Measurements from ENCODE around the gene SPG11. TPM values are rescaled to one million over a fixed set of nuclear protein-coding genes. Genes with fewer than 3 reads are reported as not detected.
A peak's percentile ranks its signal among the peaks of the same experiment; 100 is the strongest.

Gene SPG11
- total and polyA plus RNA-seq, 9 of the 15 experiments (the other 6 are each of a cell fraction or from before 2014, with no cell fraction given), result 23.3 to 71.2 (median 45.6) TPM

- TF ChIP-seq, protein P1, sequence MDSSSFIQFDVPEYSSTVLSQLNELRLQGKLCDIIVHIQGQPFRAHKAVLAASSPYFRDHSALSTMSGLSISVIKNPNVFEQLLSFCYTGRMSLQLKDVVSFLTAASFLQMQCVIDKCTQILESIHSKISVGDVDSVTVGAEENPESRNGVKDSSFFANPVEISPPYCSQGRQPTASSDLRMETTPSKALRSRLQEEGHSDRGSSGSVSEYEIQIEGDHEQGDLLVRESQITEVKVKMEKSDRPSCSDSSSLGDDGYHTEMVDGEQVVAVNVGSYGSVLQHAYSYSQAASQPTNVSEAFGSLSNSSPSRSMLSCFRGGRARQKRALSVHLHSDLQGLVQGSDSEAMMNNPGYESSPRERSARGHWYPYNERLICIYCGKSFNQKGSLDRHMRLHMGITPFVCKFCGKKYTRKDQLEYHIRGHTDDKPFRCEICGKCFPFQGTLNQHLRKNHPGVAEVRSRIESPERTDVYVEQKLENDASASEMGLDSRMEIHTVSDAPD (CRISPR knock-in tag; IDR thresholded peaks at IDR 0.05), result peak; percentile 51; the same call in 1 of the 2 replicates
- TF ChIP-seq ARID4B (CRISPR knock-in tag; IDR thresholded peaks at IDR 0.05) (peak; percentile 95), ELF4 (CRISPR knock-in tag; IDR thresholded peaks at IDR 0.05) (no peak), GATA2 (CRISPR knock-in tag; IDR thresholded peaks at IDR 0.05) (no peak), ZNF583 (CRISPR knock-in tag; IDR thresholded peaks at IDR 0.05) (peak; percentile 89), ZNF184 (CRISPR knock-in tag; IDR thresholded peaks at IDR 0.05) (no peak), ELF2 (CRISPR knock-in tag; IDR thresholded peaks at IDR 0.05) (peak; percentile 14; the same call in 1 of the 2 replicates), NR1H2 (CRISPR knock-in tag; IDR thresholded peaks at IDR 0.05) (no peak), ZNF79 (CRISPR knock-in tag; IDR thresholded peaks at IDR 0.05; ENCODE audit: low read depth) (no peak), MCM7 (IDR thresholded peaks at IDR 0.05) (no peak), KHSRP (IDR thresholded peaks at IDR 0.05) (no peak), ZNF75A (CRISPR knock-in tag; IDR thresholded peaks at IDR 0.05) (no peak), NCOA6 (IDR thresholded peaks at IDR 0.05) (no peak), NONO (IDR thresholded peaks at IDR 0.05; ENCODE audit: low read depth in 2 of 2, low read length in 1 of 2) (peak in 1 of 2 experiments; percentile 68; a peak in 1 of 4 replicates), GTF2E2 (tag; IDR thresholded peaks at IDR 0.05) (peak; percentile 86; the same call in 1 of the 2 replicates), CREBBP (IDR thresholded peaks at IDR 0.05; ENCODE audit: low read depth, low read length) (no peak)
- TF ChIP-seq, protein P2, sequence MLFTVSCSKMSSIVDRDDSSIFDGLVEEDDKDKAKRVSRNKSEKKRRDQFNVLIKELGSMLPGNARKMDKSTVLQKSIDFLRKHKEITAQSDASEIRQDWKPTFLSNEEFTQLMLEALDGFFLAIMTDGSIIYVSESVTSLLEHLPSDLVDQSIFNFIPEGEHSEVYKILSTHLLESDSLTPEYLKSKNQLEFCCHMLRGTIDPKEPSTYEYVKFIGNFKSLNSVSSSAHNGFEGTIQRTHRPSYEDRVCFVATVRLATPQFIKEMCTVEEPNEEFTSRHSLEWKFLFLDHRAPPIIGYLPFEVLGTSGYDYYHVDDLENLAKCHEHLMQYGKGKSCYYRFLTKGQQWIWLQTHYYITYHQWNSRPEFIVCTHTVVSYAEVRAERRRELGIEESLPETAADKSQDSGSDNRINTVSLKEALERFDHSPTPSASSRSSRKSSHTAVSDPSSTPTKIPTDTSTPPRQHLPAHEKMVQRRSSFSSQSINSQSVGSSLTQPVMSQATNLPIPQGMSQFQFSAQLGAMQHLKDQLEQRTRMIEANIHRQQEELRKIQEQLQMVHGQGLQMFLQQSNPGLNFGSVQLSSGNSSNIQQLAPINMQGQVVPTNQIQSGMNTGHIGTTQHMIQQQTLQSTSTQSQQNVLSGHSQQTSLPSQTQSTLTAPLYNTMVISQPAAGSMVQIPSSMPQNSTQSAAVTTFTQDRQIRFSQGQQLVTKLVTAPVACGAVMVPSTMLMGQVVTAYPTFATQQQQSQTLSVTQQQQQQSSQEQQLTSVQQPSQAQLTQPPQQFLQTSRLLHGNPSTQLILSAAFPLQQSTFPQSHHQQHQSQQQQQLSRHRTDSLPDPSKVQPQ (CRISPR knock-in tag; IDR thresholded peaks at IDR 0.05; ENCODE audit: borderline replicate concordance), result no peak
- TF ChIP-seq, protein P3, sequence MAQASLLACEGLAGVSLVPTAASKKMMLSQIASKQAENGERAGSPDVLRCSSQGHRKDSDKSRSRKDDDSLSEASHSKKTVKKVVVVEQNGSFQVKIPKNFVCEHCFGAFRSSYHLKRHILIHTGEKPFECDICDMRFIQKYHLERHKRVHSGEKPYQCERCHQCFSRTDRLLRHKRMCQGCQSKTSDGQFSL (CRISPR knock-in tag; IDR thresholded peaks at IDR 0.05), result peak; percentile 51; the same call in 1 of the 2 replicates
- TF ChIP-seq, protein P3 (tag; IDR thresholded peaks at IDR 0.05), result 0 out of 4 replicates have a peak, but pooled peaks of 1 of the 2 experiments have one; percentile 20
Observed at GRCh38 chr15:44663410-44664308, at the start of gene SPG11 (continued).

Measured in K562 (cell line).